Coronary artery (tissue), 2 donors: Measurements from ENCODE around the gene TRIO.

Experiments used
- DNase-seq: peaks from one replicate; pipeline ENCODE4 v3.0.0-alpha.2; 2017; ENCODE audit warnings: low spot score
- H3K27ac ChIP-seq, 2 donors: fragments of 200-600 bp; sonication (generic); one replicate each; pipeline ENCODE4 v1.5.1; 2016 to 2019
- H3K4me3 ChIP-seq: fragments of 200-600 bp; sonication (generic); 2 replicates; pipeline ENCODE4 v1.5.1; 2016; ENCODE audit warnings: mild to moderate bottlenecking, moderate library complexity
- CTCF ChIP-seq: fragments of 200-600 bp; sonication (generic); IDR thresholded peaks from one replicate; pipeline ENCODE4 v1.5.1; 2019; ENCODE audit warnings: antibody characterized with exemption

Gene TRIO

DNA sequence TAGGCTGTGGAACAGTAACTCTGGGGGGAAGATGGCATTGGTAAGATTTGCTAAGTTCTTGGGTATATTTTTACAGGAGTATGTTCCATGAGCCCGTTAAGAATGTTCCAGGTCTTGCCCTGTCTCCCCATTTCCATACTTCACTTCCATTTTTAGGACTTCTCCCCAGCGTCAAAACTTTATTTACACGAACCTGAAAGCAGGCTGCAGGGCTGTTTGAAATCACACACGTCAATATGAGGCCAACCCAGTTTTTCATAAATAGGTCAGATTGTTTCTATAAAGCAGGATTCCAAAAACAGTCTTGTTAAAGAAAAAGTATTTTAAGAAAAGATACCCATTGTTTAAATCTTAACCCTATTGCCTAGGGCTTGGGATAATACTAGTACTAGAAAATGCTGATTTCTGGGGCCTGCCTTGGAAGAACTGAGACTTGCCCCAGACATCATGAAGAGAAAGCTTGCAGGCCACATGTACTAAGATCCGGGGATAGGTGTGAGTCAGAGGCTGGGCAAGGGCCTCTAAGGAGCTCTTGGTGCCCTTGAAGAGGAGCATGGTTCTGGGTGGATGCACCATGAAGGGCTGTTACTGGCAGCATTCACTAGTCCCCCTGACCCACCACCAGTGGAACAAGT lies 24.2 kb downstream of the TRIO start:
- Histone ChIP-seq H3K27ac (no peak overlapping the region), H3K4me3 (no peak overlapping the region)
- DNase-seq: no peak
- no peak for TF ChIP-seq CTCF

GRCh38 chr5:14168144-14168792 lies 25.1 kb downstream of the TRIO start:
- no peak for DNase-seq

GRCh38 chr5:14168793-14169262 lies 25.7 kb downstream of the TRIO start:
- DNase-seq: no peak
- no peak overlapping the region for H3K27ac ChIP-seq
- no peak overlapping the region for H3K4me3 ChIP-seq
- no peak for TF ChIP-seq CTCF

More at GRCh38 chr5:14168144-14168792, 25.1 kb downstream of the TRIO start:
- no peak for TF ChIP-seq CTCF
- H3K27ac ChIP-seq: no peak overlapping the region
- H3K4me3 ChIP-seq: no peak overlapping the region

DNA sequence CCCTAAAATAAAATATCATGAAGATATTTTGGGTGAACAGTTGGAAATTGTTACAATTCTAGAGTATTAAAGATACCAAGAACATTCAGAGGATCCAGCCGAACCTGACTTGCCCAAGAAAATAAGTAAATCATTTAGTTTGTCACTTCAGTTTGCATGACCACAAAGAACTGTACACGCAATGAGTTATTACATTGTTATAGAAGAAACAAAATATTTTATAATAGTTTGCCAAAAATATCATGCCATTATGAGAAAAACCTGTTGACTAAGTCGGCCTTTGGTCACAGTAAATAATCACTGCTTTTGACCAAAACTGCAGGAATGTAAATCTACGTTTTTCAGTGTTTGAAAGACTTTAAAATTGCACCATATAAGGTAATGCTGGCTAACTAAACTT lies 27.9 kb downstream of the TRIO start:
- Histone ChIP-seq H3K27ac (no peak overlapping the region), H3K4me3 (no peak overlapping the region)
- TF ChIP-seq CTCF: no peak
- DNase-seq: no peak

DNA sequence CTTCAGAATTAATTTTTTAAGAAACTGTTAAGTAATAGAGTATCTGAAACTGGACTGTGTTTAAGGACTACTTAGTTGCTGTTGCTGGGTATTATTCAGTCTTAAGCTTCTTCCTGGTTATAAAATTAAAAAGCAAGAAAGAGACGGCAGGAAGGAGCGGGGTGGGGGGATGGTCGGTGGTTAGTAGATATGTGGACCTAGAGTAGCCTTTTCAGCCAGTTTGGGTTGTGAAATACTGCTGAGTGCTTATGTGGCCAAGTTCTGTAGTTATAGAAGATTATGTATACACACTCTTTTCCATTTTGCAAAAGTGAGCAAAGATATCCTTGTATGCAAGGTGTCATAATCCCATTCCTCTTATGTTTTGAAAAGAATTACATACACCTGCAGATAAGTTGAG lies 28.5 kb downstream of the TRIO start:
- H3K4me3 ChIP-seq: no peak overlapping the region
- TF ChIP-seq CTCF: no peak
- DNase-seq: no peak
- H3K27ac ChIP-seq: no peak overlapping the region

DNA sequence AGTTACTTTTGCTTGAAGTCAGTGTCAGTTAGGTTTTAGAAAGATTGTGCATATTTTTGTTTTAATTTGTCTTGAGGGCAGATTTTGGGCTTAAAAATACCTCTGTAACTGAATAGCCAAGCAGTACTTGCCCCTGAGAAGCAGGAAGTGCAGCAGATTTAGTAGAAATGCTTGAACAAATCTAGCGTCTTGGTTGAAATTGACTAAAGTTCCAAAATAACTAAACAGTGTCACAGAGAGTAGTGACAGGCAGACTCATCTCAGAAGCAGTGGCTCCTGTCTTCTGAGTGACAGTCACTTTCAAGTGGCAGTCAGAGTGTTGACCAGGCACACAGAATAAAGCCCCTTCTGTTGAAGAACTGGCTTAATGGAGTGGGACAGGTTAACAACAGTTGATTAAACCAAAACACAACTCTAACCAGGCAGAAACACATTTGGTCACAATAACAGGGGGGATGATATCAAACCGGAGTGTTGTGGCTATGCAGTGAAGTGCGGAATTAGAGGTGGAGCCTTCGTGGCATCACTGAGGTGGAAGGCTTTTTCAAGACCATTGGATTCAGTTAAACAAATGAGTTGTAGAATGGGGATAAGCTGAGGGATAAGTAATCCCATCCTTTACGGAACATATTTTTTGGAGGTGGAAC lies 29.1 kb downstream of the TRIO start:
- no peak overlapping the region for H3K27ac ChIP-seq
- DNase-seq: no peak
- TF ChIP-seq CTCF: no peak
- no peak overlapping the region for H3K4me3 ChIP-seq
